IPS-18c (cell line): Measurements from ENCODE around the gene LRRC75A.
"Not testable (repeated sequence)": the region's sequence is repeated elsewhere in the genome, so short reads cannot be mapped to it uniquely, and the experiment has no call there.

ENCODE experiments used
- H3K4me3 ChIP-seq: 2 replicates; pipeline ENCODE4 v1.7.0; 2013; ENCODE audit warnings: low read depth, mild to moderate bottlenecking, low read length, moderate library complexity; ENCODE audit not compliant: insufficient read depth
- H3K9me3 ChIP-seq: one replicate; pipeline ENCODE4 v1.6.1; 2013; ENCODE audit warnings: mild to moderate bottlenecking, low read length, moderate library complexity; ENCODE audit not compliant: control insufficient read depth, insufficient read depth

The LRRC75A gene

DNA sequence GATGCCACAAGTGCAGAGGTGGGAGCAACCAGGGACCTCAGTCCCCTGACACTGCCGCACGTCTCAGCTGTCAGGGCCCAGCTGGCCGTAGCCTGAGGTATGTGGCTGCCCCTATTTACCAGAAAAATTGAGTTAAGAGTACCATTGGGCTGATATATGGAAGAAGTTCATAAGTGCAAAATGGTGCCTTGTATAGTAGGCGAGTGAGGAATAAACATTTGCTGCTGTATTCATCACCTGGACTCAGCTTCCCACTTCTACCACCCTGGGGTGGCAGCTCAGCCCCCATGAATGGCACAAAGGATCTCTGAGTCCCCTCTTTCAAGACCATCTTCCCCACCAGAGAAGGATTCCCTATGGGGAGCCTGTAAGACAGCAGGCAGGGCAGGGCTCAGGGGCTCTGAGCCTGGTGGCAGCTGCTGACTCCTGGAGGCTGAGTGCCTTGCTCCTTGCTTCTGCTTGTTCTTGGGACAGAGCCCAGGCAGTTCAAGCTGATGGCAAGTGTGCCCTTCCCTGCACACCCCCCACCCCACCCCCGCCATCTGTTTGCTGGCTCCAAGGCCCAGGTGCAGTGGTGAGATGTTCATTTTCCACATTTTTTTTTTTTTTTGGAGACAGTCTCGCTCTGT is 47.6 kb downstream of the LRRC75A start:
- Histone ChIP-seq H3K4me3 (no peak overlapping the region), H3K9me3 (no peaks in the 10 kb centered on the region)

DNA sequence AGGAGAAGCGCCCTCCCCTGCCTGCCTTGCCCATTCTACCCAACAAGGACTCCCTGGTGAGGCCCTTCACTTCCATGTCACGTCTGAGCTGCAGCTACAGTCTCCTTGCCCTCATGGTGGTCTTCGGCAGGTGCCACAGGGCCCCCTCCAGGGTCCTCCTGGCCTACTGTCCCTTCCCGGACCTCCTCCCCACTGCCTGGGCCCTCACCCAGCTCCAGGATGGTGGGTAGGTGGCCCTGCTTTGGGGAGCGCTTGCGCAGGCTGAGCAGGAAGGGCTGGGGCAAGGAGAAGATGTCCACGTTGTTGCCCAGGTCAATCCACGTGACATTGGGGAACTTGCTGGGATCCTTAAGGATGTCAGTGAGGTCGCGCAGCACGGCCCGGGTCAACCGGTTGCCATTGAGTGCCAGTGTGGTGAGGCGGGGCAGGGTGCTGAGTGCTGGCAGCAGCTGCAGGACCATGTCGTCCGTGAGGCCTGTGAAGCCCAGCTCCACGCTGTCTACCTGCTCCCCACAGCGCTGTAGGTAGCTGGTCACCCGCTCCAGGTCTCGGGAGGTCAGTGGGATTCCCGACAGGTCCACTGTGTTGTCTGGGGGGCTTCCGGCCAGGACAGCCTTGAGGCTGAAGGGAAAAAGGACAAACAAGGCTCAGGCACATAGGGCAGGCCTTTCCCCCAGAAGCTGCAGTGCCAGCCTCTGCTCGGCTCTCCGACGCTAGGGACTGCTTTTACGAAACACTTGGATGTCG is 48.3 kb downstream of the LRRC75A start:
- Histone ChIP-seq H3K9me3 (no peaks in the 10 kb centered on the region), H3K4me3 (no peak overlapping the region)

DNA sequence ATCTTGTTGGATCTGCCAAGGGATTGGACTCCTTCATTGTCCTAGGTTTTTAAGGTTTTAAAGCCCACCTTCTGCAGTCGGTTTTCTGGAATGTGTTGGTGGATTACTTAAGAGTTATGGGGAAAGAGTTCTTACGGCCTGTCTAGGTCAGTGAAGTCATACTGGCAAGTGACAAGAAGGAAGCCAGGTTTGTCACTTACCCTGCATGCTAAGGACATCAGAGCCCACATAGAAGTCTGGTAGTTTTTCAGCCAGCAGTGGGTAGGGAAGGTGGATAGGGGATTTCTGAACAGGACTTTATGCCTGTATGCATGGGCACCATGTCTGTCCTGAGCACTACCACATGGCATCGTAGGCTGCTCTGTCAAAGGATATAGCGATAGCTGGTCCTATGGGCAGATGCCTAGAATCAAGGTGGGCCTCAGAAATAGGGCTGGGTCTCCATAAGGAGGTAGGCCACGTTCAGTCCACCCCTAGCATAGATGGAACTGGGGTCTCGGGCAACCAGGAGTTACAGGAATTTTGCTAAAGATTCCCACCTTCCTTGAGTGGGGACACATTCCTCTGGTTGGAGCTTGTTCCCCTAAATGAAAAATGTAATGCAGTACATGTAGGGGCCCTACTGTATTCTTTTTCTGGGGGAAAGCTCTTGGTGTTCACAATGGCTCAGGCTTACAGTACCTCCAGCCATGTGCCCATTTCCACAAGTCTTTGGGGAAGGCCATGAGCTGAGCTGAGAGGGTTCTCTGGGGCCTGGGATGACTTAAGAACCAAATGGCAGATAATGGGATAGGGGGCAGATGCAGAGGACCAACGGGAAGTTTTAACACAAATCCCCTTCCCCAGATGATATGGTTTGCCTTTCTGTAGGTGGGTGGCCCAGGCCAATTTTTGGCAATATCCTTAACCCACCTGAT is 49.1 kb downstream of the LRRC75A start:
- Histone ChIP-seq H3K9me3 (no peaks in the 10 kb centered on the region), H3K4me3 (no peak overlapping the region)

DNA sequence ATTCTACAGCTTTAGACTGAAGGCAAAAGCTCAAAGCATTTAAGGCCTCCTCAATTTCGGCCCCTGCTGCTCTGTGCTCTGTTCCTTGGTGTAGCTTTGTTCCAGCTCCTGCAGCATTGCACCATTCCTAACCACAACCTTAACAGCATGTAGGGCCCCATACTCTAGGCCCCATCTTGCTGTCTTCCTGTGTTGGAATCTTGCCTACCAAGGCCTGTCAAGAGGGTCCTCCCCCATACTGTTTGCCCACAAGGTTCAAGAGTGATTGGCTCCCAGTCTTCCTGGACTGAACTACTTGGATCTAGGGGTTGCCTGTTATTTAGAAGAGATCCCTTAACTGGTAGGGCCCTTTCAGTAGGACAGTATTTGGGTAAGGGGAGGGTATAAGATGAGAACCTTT is 49.9 kb downstream of the LRRC75A start:
- Histone ChIP-seq H3K9me3 (no peaks in the 10 kb centered on the region), H3K4me3 (no peak overlapping the region)

DNA sequence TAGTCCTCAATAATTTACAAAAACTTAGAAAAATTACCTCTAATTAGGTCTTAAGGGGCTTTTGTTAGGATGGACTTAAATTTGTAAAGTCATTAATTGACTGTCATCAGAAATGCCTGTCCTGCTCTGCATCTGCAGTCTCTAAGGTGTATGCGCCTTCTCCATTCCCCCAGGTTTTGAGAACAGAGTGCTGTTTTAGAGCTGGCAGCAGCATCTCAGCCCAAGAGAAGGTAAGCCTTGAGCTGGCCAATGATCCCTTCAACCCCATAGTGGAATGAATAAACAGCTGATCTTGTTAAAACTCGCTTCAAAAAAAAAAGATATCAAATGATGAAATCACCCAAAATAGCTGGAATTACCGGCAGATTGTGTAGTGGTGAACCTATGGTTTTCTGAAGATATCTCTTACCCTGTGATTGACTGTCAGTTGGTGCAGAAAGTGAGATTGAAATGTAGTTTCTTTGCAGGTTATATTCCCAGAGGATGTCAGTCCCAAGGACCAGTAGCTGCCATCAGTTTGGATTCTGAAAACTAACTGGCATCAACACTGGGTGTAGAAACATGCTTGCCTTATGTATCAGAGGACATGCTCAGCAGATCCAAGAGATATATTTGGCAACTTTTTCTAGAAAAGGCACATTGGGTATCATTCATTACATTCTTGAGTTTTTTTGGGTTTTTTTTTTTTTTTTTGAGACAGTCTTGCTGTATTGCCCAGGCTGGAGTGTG is 50.9 kb downstream of the LRRC75A start:
- Histone ChIP-seq H3K4me3 (0 out of 2 replicates have a peak overlapping the region, but pooled peaks have one; percentile 97), H3K9me3 (no peaks in the 10 kb centered on the region)

DNA sequence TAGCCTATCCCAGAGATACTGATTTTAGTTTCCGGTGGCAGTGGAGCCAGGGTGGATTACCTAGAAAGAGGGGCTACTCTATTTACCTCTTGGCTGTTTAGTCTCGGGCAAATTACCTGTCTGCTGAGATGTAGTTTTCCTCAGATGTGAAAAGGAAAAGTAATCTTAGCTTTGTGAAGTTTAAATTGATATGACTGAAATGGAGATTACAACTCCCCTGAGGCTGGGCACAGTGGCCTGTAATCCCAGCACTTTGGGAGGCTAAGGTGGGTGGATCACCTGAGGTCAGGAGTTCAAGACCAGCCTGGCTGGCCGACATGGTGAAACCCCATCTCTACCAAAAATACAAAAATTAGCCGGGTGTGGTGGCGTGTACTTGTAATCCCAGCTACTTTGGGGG is 51.6 kb downstream of the LRRC75A start:
- H3K4me3 ChIP-seq: peak overlapping the region; percentile 97
- not testable (repeated sequence) for H3K9me3 ChIP-seq

DNA sequence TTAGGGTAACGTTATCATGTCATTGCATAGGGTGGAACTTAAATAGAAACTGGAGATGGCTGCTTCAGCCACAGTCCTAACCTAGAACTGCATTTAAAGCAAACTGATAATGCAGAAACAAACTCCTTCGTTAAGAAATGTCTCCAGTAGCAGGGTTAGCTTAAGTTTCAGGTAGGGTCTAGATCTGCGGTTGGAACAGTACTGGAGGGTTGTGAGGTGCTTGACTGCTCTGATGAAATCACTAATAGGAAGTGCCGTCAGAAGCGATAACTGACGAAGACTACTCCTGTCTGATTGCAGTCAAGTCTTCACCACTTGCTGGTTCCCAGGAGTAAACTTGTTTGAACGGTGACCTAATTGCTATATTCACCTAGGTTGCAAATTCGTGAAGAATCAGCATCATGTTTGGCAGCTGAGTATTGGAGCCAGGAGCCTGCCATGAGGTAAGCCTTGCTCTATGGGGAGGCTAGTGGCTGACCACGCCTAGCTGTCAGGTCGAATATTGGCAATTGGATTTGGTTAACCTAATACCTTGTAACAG is 52.1 kb downstream of the LRRC75A start:
- Histone ChIP-seq H3K9me3 (no peaks in the 10 kb centered on the region), H3K4me3 (peak overlapping the region; percentile 97)

DNA sequence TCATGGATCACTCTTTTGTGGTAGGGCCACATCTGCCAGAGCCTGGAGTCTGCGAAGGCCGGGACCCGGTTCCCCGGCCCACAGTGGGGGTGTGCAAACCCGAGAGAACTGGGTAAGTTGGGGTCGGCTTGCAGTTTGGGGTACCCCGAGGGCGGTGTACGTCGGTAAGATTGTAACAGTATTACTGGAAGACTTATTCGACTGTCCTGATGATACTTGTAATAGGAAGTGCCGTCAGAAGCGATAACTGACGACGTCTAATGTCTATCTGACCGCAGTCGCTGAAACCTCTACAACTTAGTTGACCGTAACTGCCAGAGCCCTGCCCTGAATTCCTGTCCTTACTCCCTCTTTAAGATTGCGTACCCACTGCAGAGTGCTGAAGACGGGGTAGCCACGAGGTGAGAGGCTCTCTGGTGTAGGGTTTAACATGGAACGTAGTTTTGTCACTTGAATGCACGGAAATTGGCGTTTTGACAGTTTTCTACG is 52.6 kb downstream of the LRRC75A start:
- H3K4me3 ChIP-seq: peak overlapping the region; percentile 97
- no peaks in the 10 kb centered on the region for H3K9me3 ChIP-seq

DNA sequence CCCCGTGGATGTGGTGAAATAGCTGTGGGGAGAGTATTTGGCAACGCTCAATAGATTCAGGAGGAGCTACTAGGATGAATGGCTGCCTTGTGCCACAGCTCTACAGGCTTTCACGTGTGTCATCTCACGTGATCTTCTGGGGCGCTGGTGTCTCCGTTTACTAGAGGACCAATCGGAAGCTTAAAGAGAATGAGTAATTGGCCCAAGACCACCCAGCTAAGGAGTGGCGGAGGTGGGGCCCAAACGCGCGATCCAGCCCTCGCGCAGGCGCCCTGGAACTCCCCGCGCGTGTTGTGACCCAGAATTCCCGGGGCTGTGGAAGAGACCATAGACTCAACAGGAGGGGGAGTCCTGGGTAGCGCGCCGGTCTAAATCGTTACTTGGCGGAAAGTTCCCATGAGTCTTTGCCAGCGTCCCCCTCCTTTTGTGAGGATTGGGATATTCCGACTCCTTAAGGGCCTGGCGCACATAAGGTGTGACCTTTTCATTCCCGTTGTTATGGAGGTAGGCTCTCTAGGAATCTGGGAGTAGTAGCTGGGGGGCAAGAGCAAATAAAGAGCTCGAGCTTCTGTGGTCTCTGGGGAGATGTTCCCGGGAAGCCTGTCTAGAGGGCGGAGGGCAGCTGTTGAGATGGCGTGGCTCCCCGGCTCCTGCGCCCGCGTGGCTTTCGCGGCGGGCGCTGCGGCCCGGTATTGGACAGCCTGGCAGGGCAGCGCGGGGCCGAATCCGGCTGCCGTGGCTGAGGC is 53.3 kb downstream of the LRRC75A start:
- peak overlapping the region; percentile 97 for H3K4me3 ChIP-seq
- no peaks in the 10 kb centered on the region for H3K9me3 ChIP-seq

DNA sequence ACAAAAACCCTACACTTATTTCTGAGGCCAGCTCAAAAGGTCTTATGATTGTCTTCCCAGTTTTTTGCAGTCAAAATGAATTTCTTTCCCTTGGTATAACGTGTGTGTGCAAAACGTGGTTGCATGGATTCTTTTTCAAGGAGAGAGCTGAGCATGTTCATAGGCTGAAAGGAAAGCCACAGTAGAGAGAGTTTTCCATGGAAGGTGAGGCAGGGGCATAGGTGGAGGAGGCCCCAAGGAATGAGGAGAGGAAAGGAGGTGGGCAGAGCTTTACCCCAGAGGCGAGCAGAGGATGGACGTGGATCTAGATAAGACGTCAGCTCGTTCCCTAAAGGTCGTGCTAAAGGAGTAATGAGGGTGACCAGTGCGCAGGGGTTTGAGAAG is 53.8 kb downstream of the LRRC75A start:
- H3K4me3 ChIP-seq: peak overlapping the region; percentile 62
- H3K9me3 ChIP-seq: no peaks in the 10 kb centered on the region

DNA sequence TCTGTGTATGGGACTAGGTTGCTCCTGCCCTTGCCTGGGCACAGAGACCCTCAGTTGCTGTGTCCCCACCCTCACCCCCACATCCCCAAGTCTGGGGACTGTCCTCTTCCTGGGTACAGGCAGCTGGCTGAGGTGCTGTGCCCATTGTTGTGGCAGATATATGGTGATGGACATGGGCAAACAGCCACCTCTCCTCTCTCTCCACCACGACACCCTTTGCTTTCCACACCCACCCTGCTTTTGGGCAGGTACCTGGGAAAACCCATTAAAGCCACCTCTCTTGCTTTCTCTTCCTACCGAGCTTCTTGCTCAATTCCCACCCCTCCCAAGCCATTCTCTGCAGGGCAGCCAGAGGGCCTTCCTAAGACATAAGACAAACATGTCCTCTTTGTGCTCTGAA is 54.9 kb downstream of the LRRC75A start:
- no peaks in the 10 kb centered on the region for H3K9me3 ChIP-seq
- no peak overlapping the region for H3K4me3 ChIP-seq

DNA sequence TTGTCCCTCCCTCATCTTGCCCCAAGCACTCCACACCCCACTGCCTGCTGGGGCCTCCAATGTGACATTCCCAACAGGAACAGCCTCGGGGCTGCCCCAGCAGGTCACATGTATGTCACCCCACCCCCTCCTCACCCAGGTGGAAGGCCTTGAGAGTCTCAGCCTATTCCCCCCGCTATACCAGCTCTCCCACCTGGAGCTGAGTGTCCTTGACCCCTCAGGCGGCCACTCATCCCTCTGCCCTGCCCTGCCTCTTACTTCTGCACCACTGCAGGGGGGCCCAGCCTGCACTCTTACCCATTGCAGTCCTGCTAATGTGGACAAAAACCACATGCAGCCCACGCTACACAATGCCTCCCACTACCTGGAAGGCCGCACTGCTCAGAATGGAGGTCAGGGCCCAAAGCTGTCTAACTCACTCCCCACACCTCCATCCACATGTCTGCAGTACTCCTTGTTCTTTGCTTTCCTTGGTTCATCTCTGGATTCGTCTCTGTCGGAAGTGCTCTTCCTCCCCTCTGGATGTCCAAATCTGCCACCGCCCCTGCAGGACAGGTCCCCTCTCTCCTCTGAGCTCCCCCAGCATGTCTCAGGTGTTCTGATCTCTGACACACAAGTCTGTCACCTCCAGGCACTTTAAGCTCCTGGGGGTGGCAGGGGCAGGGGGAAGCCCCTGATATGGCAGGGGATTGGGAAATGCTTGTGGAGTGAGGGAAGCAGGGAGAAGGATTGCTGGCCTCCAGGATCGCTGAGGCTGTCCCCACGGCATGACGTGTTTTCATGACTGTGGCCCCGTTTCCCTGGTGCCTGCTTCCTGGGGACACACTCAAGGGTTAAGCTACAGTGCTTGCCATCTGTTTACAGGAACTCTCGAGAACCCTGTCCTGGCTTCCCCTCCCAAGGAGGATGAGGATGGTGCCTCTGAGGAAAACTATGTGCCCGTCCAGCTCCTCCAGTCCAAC is 55.8 kb downstream of the LRRC75A start:
- Histone ChIP-seq H3K9me3 (no peaks in the 10 kb centered on the region), H3K4me3 (no peak overlapping the region)

DNA sequence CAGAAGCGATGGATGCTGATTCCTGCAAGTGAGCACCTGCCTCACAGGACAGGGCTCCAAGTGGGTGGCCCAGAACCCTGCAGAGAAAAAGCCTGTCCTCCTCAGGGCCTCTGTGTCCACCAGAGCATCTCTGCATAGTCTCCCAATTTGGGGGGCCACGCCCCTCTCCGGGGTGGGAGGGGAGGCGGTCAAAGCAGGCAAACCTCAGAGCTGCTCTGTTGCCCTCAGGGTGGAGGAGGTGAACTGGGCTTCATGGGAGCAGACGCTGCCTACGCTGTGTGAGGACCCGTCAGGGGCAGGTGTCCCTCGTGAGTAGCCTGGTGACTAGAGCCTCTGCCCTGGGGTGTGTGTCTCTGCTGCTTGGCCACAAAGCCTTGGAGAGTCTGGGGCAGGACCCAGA is 57.3 kb downstream of the LRRC75A start:
- Histone ChIP-seq H3K4me3 (no peak overlapping the region), H3K9me3 (no peaks in the 10 kb centered on the region)

DNA sequence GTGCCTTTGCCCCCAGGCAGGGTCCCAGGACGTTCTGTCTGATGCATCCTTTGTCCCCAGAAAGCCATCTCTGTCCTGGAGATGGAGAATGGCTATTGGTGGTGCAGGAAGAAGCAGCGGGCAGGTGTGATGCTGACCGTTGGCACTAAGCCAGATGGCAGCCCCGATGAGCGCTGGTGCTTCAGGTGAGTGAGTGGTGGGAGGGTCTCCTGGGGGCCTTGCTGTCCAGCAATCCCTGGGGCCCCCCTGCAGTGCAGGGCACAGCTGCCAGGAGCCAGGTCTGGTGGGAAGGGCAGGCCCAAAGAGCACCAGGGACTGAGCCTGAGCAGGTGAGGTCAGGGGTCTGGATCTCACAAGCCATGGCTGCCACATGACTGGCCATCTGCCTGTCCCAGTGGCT is 58.5 kb downstream of the LRRC75A start:
- no peak overlapping the region for H3K4me3 ChIP-seq

DNA sequence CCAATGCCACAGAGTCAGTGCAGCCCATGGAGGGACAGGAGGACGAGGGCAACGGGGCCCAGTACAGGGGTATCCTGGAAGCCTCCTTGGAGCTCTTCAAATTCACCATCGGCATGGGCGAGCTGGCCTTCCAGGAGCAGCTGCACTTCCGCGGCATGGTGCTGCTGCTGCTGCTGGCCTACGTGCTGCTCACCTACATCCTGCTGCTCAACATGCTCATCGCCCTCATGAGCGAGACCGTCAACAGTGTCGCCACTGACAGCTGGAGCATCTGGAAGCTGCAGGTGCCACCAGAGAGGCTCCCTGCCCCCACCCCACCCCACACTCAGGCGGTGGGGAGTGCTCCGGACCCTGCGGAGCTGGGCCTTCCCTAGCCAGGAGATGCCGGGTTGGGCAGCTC is 60.0 kb downstream of the LRRC75A start:
- H3K9me3 ChIP-seq: no peaks in the 10 kb centered on the region

More for the DNA sequence above, 58.5 kb downstream of the LRRC75A start:
- H3K9me3 ChIP-seq: no peaks in the 10 kb centered on the region

More for the DNA sequence above, 60.0 kb downstream of the LRRC75A start:
- H3K4me3 ChIP-seq: no peak overlapping the region
